ENCODE data around the gene NDEL1.

DNA sequence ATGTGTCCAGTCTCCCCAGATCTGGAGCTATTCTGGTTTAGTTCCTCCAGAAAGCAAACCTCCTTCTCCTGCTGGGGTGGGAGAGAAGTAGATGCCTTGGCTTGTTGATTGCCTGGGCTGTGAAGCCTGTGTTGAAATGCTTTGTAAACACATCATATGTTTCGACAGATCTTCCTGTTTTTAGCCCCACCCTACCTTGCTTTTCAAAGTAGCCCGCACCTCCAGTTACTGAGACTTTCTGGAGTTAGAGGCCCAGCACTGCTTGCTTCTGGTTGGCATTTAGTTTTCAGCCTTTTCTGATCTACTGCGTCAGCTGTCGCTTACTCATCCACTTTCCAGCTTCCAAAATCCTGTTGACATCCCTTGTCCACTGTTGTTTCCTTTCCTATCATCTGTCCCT, 17.9 kb upstream of the NDEL1 start:
- TF ChIP-seq EZH2 (IDR thresholded peaks at IDR 0.05), result no peak
- TF ChIP-seq JUND (IDR thresholded peaks at IDR 0.05), result no peak
- TF ChIP-seq, protein P1, sequence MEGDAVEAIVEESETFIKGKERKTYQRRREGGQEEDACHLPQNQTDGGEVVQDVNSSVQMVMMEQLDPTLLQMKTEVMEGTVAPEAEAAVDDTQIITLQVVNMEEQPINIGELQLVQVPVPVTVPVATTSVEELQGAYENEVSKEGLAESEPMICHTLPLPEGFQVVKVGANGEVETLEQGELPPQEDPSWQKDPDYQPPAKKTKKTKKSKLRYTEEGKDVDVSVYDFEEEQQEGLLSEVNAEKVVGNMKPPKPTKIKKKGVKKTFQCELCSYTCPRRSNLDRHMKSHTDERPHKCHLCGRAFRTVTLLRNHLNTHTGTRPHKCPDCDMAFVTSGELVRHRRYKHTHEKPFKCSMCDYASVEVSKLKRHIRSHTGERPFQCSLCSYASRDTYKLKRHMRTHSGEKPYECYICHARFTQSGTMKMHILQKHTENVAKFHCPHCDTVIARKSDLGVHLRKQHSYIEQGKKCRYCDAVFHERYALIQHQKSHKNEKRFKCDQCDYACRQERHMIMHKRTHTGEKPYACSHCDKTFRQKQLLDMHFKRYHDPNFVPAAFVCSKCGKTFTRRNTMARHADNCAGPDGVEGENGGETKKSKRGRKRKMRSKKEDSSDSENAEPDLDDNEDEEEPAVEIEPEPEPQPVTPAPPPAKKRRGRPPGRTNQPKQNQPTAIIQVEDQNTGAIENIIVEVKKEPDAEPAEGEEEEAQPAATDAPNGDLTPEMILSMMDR (IDR thresholded peaks at IDR 0.05 in 2 of 3, conservative IDR thresholded peaks at IDR 0.05 in 1 of 3; ENCODE audit: borderline replicate concordance in 1 of 3, insufficient read depth in 1 of 3, low read depth in 2 of 3, low read length in 2 of 3), result no peak
- no peak for TF ChIP-seq TCF7L2 (IDR thresholded peaks at IDR 0.05; ENCODE audit: borderline replicate concordance, extremely low read depth, insufficient read depth, insufficient read length)
- no peak for TF ChIP-seq YY1 (IDR thresholded peaks at IDR 0.05; ENCODE audit: extremely low read depth, insufficient replicate concordance, low read depth, low read length)
- TF ChIP-seq POLR2A (IDR thresholded peaks at IDR 0.05; ENCODE audit: borderline replicate concordance, extremely low read depth, insufficient read depth, insufficient read length), result no peak
- TF ChIP-seq POLR2AphosphoS5 (IDR thresholded peaks at IDR 0.05; ENCODE audit: low read depth, low read length), result no peak

Data from HCT116 (cell line).